HG03469 (cell line): ENCODE results near the gene TRIOBP.
"Not testable (repeated sequence)": the region's sequence is repeated elsewhere in the genome, so short reads cannot be mapped to it uniquely, and the experiment has no call there.

Experiments used
- ATAC-seq: cut with Tn5 transposase; IDR thresholded peaks from one replicate; pipeline ENCODE4 v1.9.1; 2021; ENCODE audit warnings: mild to moderate bottlenecking, moderate library complexity, moderate number of reproducible peaks; ENCODE audit not compliant: unreplicated experiment

TRIOBP gene

DNA sequence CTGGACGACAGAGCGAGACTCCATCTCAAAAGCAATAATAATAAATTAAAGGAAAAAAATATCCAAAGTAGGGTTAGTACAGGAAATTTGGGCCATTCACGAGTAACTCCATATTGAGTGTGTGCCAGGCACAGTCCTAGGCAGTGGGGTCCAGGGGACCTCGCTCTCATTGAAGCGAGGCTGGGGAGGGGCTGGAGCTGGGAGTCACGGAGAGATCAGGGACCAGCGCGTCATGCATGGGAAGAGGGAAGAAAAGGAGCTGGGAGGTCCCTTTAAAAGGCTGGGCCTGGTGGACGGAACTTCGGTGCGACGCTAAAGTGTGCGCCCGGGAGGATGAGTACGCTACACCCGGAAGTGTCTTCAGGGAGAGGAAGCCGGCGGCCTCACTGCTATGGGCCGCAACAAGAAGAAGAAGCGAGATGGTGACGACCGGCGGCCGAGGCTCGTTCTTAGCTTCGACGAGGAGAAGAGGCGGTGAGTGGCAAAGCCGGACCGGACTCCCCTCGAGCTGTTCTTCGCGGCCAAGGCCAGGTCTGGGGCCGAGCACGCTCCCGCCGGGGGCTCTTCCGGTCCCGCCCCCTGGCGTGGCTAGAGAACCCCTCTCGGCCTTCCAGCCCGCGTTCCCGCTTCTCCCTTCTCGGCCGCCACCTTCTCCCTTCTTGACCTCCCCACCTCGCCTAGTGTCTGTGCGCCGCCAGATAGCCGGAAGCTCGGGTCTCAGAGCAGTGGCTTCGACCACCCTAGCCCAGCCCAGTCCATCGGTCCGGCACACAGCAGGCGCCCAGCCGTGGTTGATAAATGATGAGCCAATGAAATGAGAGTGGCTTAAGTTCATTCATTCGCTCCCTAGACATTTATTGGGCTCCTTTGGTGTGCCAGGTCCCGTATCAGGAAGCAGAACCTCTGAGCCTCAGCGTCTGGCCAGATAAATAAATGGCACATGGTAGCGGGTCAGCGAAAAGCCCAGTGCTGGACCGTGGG, 10.6 kb upstream of the TRIOBP start, which contains the start of gene NOL12:
TSS of gene NOL12 (plus strand) at position 342 of the 981 bp plus-strand sequence. CDS start at position 392, 50 bp downstream.
- ATAC-seq, result peak; percentile 77

DNA sequence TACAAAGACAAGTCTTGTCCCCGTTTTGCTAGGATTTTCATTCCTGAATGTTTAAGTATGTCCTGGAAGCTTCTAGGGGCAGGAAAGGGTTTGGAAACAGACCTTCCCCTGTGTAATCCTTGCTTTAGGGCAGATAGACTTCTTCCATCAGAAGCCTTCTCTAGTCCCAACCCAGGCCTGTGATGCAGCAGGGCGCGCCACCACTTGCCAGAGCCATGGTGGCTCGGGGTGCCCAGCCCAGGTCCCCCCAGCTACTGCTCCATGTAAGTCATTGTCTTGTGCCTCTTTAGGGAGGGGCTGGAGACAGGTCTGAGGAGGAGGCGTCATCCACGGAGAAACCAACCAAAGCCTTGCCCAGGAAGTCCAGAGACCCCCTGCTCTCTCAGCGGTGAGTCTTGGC, 6.4 kb upstream of the TRIOBP start:
- no peak for ATAC-seq

GRCh38 chr22:37690901-37691504, 5.8 kb upstream of the TRIOBP start:
- no peak for ATAC-seq

GRCh38 chr22:37692627-37693285, 4.1 kb upstream of the TRIOBP start:
- ATAC-seq, result no peak

DNA sequence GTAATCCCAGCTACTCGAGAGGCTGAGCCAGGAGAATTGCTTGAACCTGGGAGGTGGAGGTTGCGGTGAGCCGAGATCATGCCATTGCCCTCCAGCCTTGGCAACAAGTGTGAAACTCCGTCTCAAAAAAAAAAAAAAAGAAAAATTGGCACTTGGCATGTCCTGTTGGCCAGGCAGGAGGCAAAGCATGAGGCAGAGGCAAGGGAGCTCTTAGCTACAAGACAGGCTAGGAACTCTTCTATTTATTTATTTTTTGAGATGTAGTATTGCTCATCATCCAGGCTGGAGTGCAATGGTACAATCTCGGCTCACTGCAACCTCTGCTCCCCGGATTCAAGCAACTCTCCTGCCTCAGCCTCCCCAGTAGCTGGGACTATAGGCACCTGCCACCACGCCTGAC, 2.7 kb upstream of the TRIOBP start:
- ATAC-seq, result not testable (repeated sequence)

GRCh38 chr22:37696260-37696656, 590 bp upstream of the TRIOBP start:
- ATAC-seq, result not testable (repeated sequence)

DNA sequence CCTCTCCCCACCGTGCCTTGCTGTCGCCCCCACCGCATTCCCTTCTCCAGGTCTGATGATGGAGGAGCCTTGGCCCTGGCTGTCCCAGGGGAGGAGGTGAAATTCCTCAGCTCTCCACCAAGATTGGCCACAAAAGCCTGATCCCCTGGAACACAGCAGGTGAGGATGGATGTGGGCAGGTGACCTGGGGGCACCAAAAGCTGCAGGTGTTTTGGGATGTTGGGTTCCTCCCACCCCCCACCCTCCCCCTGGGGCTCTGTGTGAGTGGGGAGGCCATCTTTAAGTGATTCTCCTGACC, 639 bp downstream of the TRIOBP start:
- no peak for ATAC-seq

GRCh38 chr22:37701141-37701786, 4.4 kb downstream of the TRIOBP start:
- ATAC-seq, result no peak

DNA sequence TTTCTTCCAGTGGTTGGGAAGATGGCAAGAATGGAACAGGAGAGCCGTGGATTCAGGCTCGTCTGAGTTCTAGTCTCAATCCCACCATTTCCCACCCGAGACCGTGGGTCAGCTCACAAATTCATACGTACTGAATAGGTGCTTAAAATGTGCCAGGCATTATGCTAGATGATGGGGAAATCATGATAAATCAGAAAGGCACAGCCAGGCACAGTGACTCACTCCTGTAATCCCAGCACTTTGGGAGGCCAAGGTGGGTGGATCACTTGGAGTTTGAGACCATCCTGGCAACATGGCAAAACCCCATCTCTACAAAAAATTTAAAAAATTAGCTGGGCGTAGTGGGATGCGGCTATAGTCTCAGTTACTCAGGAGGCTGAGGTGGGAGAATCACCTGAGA, 7.1 kb downstream of the TRIOBP start:
- ATAC-seq, result no peak

DNA sequence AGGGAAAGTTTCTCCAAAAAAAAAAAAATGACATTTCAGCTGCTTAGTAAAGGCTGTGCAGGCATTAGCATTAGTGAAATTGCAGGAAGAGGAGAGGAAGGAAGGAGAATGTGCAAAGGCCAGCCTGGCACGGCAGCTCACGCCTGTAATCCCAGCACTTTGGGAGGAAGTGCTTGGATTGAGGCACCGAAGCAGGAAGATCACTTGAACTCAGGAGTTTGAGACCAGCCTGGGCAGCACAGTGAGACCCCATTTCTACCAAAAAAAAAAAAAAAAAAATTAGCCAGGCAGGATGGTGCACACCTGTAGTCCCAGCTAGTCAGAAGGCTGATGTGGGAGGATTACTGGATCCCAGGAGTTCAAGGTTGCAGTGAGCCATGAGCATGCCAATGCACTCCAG, 7.8 kb downstream of the TRIOBP start:
- no peak for ATAC-seq

DNA sequence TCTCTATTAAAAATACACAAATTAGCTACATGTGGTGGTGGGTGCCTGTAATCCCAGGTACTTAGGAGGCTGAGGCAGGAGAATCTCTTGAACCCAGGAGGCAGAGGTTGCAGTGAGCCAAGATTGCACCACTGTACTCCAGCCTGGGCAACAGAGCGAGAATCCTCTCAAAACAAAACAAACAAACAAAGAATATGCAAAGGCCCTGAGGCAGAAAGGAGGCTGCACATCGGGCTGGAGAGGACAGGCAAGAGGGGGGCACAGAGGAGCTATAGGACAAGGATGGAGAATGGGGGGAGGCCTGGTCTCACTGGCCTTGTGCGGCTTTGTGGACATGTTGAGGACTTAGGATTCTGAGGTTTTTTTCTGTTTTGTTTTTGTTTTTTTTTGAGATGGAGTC, 8.4 kb downstream of the TRIOBP start:
- ATAC-seq, result no peak

GRCh38 chr22:37708580-37709444, 12.0 kb downstream of the TRIOBP start:
- no peak for ATAC-seq

DNA sequence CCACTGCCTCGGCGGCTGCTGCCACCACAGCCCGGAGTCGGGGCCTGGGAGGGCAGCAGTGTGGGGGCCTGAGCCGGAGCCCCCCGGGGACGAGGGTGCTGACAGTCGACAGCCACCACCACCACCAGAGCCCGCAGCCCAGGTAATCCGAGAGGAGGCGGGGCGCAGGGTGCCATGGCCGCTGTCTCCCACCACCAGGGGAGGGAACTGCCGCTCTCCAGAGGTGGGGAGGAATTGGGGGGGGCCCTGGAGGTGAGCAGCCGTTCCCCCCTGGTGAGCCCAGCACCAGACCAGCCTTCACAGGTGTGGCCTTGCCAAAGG, 12.6 kb downstream of the TRIOBP start:
- no peak for ATAC-seq

DNA sequence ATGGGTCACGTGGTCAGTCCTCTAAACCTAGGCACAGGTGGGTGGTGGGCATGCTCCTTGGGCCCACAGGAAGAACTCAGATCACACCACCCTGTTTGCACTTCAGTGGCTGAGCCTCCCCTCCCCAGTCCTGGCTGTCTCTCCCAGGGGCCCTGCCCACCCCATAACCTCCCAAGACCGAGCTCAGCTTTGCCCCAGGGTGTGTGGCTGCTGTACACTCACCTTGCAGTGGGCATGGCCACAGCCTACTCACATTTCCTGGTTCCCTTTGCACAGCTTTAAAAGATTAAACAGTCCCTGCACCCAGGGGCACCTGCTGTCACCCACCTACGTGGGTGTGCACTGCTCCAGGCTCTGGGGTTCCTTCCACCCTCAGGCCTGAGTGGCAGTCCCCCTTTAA, 13.8 kb downstream of the TRIOBP start:
- ATAC-seq, result no peak

- ATAC-seq, result no peak
Observed at GRCh38 chr22:37711490-37711889, 14.6 kb downstream of the TRIOBP start.

DNA sequence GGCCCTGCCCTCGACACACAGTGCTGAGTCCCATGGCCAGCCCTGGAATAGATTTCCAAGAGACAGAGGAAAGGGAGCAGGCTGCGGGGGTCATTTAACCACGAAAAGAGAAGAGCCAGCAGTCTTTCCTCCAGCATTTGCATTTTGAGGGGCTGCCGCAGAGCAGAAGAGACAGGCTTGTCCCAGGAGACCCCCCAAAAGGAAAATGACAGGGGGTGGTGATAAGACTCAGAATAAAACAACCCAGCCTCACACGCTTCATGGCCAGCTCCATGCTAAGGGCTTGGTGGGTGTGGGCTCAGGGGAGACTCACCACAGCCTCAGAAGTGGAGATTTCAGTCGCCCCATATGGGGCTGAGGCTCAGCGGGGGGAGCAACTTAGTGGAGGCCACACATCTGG, 16.9 kb downstream of the TRIOBP start:
- no peak for ATAC-seq

- no peak for ATAC-seq
Observed at GRCh38 chr22:37714634-37715033, 17.8 kb downstream of the TRIOBP start.

DNA sequence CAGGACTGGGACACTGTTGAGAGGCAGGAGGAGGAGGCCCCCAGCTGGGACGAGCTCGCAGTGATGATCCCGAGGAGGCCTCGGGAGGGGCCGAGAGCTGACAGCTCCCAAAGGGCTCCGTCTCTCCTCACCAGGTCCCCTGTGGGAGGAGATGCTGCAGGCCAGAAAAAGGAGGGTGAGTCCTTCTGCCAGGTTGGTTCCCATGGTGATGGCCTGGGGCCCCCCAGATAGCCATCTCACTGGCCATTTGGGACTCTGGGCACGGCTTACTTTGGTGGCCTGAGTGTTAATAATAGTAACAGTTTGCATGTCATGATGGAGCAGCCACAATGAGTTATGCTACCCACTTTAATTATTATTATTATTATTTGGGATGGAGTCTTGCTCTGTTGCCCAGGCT, 18.9 kb downstream of the TRIOBP start:
- ATAC-seq, result no peak

GRCh38 chr22:37716708-37717107, 19.9 kb downstream of the TRIOBP start:
- ATAC-seq, result no peak

DNA sequence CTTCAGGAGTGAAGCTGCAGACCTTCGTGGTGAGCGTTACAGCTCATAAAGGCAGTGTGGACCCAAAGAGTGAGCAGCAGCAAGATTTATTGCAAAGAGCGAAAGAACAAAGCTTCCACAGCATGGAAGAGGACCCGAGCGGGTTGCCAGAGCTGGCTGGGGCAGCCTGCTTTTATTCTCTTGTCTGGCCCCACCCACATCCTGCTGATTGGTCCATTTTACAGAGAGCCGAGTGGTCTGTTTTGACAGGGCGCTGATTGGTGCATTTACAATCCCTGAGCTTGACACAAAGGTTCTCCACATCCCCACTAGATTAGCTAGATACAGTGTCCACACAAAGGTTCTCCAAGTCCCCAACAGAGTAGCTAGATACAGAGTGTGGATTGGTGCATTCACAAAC, 20.4 kb downstream of the TRIOBP start:
- ATAC-seq, result not testable (repeated sequence)
